ENCODE data around the gene LAMTOR5.
"Not testable (repeated sequence)": the region's sequence is repeated elsewhere in the genome, so short reads cannot be mapped to it uniquely, and the experiment has no call there.

Gene LAMTOR5

GRCh38 chr1:110425612-110426152 is 18.2 kb upstream of the LAMTOR5 start:
- DNase-seq = no peak

GRCh38 chr1:110424699-110425611 is 17.5 kb upstream of the LAMTOR5 start:
- DNase-seq = no peak

GRCh38 chr1:110420874-110421793 is 13.6 kb upstream of the LAMTOR5 start:
- no peak for DNase-seq

GRCh38 chr1:110420023-110420662 is 12.6 kb upstream of the LAMTOR5 start:
- no peak for DNase-seq

- no peak for DNase-seq
Measured at GRCh38 chr1:110418729-110419128, 11.2 kb upstream of the LAMTOR5 start.

- not testable (repeated sequence) for DNase-seq
Measured at GRCh38 chr1:110413045-110413444, 5.6 kb upstream of the LAMTOR5 start.

GRCh38 chr1:110412576-110412975 is 5.1 kb upstream of the LAMTOR5 start:
- DNase-seq = peak; percentile 14 to 73

- no peak for DNase-seq
Measured at GRCh38 chr1:110411173-110411735, 3.8 kb upstream of the LAMTOR5 start.

GRCh38 chr1:110409316-110409715 is 1.8 kb upstream of the LAMTOR5 start:
- no peak for DNase-seq

GRCh38 chr1:110408488-110408887 is 994 bp upstream of the LAMTOR5 start:
- no peak for DNase-seq

GRCh38 chr1:110406407-110406806 is 1.1 kb downstream of the LAMTOR5 start:
- DNase-seq = not testable (repeated sequence)

- no peak for DNase-seq
Measured at GRCh38 chr1:110404401-110404800, 3.1 kb downstream of the LAMTOR5 start.

- no peak for DNase-seq
Measured at GRCh38 chr1:110403805-110404204, 3.7 kb downstream of the LAMTOR5 start.

GRCh38 chr1:110396259-110396958 is 11.1 kb downstream of the LAMTOR5 start:
- not testable (repeated sequence) for DNase-seq

GRCh38 chr1:110394493-110394820 is 13.0 kb downstream of the LAMTOR5 start:
- DNase-seq = no peak

GRCh38 chr1:110393691-110394492 is 13.6 kb downstream of the LAMTOR5 start:
- no peak for DNase-seq

- no peak for DNase-seq
Measured at GRCh38 chr1:110393286-110393685, 14.2 kb downstream of the LAMTOR5 start.

GRCh38 chr1:110390692-110391245 is 16.7 kb downstream of the LAMTOR5 start, which contains the start of gene SLC16A4:
Gene SLC16A4, minus strand, starts transcription at chr1:110391026. Its CDS starts 1,703 bp downstream, at chr1:110389323.
- no peak for DNase-seq

- DNase-seq = no peak
Measured at GRCh38 chr1:110390096-110390495, 17.4 kb downstream of the LAMTOR5 start.

- no peak for DNase-seq
Measured at GRCh38 chr1:110387048-110387754, 20.3 kb downstream of the LAMTOR5 start.
